ENCODE measurements around the gene ZNF32. TPM values are rescaled to one million over a fixed set of nuclear protein-coding genes. Genes with fewer than 3 reads are reported as not detected.
A peak's percentile ranks its signal among the peaks of the same experiment; 100 is the strongest.

ZNF32 gene
- total RNA-seq, 1 experiment from 2014 or later, result 42.7 TPM

GRCh38 chr10:43681721-43682120, 33.0 kb upstream of the ZNF32 start:
- no peak for DNase-seq (ENCODE audit: extremely low read depth, low read depth)

- DNase-seq (ENCODE audit: extremely low read depth, low read depth), result no peak
Measured at GRCh38 chr10:43681220-43681619, 32.5 kb upstream of the ZNF32 start.

- DNase-seq (ENCODE audit: extremely low read depth, low read depth), result no peak
Measured at GRCh38 chr10:43680035-43680434, 31.4 kb upstream of the ZNF32 start.

- DNase-seq (ENCODE audit: extremely low read depth, low read depth), result no peak
Measured at GRCh38 chr10:43679509-43679908, 30.8 kb upstream of the ZNF32 start.

GRCh38 chr10:43678654-43679053, 30.0 kb upstream of the ZNF32 start:
- no peak for DNase-seq (ENCODE audit: extremely low read depth, low read depth)

- DNase-seq (ENCODE audit: extremely low read depth, low read depth), result no peak
Measured at GRCh38 chr10:43676901-43677300, 28.2 kb upstream of the ZNF32 start.

GRCh38 chr10:43676331-43676730, 27.6 kb upstream of the ZNF32 start:
- no peak for DNase-seq (ENCODE audit: extremely low read depth, low read depth)

- DNase-seq (ENCODE audit: extremely low read depth, low read depth), result no peak
Measured at GRCh38 chr10:43674553-43675210, 26.0 kb upstream of the ZNF32 start.

GRCh38 chr10:43673471-43673870, 24.8 kb upstream of the ZNF32 start:
- no peak for DNase-seq (ENCODE audit: extremely low read depth, low read depth)

GRCh38 chr10:43671659-43672531, 23.2 kb upstream of the ZNF32 start:
- peak; percentile 74 for DNase-seq (ENCODE audit: extremely low read depth, low read depth)

- no peak for DNase-seq (ENCODE audit: extremely low read depth, low read depth)
Measured at GRCh38 chr10:43669386-43669785, 20.7 kb upstream of the ZNF32 start.

GRCh38 chr10:43667761-43668386, 19.2 kb upstream of the ZNF32 start:
- no peak for DNase-seq (ENCODE audit: extremely low read depth, low read depth)

GRCh38 chr10:43667317-43667731, 18.6 kb upstream of the ZNF32 start:
- DNase-seq (ENCODE audit: extremely low read depth, low read depth), result no peak

GRCh38 chr10:43666552-43666951, 17.9 kb upstream of the ZNF32 start:
- no peak for DNase-seq (ENCODE audit: extremely low read depth, low read depth)

GRCh38 chr10:43665054-43665453, 16.4 kb upstream of the ZNF32 start:
- no peak for DNase-seq (ENCODE audit: extremely low read depth, low read depth)

- no peak for DNase-seq (ENCODE audit: extremely low read depth, low read depth)
Measured at GRCh38 chr10:43658227-43658626, 9.5 kb upstream of the ZNF32 start.

GRCh38 chr10:43655311-43655710, 6.6 kb upstream of the ZNF32 start:
- DNase-seq (ENCODE audit: extremely low read depth, low read depth), result no peak

GRCh38 chr10:43653746-43654145, 5.1 kb upstream of the ZNF32 start:
- DNase-seq (ENCODE audit: extremely low read depth, low read depth), result no peak

- DNase-seq (ENCODE audit: extremely low read depth, low read depth), result no peak
Measured at GRCh38 chr10:43649185-43649523, 473 bp upstream of the ZNF32 start.

GRCh38 chr10:43648095-43648397, 635 bp downstream of the ZNF32 start:
- DNase-seq (ENCODE audit: extremely low read depth, low read depth), result no peak

GRCh38 chr10:43647576-43647975, 1.1 kb downstream of the ZNF32 start:
- no peak for DNase-seq (ENCODE audit: extremely low read depth, low read depth)

- DNase-seq (ENCODE audit: extremely low read depth, low read depth), result no peak
Measured at GRCh38 chr10:43645866-43646265, 2.8 kb downstream of the ZNF32 start.
